NCI-H2196 treated with DMSO at 0.1 percent for 48 hours (cell line): Measurements from ENCODE around the gene RNF31.
"Not testable (repeated sequence)": the region's sequence is repeated elsewhere in the genome, so short reads cannot be mapped to it uniquely, and the experiment has no call there.

Source experiments
- DNase-seq: peaks from one replicate; lab custom pipeline; 2025; ENCODE audit not compliant: unreplicated experiment; lab: John Stamatoyannopoulos, UW

Gene RNF31

DNA sequence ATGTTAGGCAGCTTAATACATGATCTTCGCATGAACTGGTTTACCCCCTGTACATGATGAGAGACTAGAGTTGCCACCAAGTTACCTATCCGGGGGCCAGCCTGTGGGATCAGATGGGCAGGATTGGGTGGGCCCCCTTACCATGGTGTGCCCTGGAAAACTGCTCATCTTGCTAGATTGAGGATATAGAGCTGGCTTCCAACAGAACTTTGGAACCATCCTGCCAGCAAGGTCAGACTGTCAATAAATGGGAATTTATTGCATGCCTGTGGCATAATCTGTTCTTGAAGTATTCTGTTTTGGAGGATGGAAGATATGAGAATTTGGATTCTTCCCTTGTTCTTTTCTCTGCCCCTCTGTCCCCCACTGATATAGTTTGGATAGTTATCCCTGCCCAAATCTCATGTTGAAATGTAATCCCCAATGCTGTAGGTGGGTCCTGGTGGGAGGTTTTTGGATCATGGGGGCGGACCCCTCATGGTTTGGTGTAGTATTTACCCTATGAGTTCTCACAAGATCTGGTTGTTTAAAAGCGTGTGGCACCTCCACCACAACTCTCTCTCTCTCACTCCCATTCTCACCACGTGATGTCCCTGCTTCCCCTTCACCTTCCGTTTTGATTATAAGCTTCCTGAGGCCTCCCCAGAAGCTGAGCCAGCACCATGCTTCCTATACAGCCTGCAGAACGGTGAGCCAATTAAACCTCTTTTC is 51.7 kb downstream of the RNF31 start:
- no peak for DNase-seq

DNA sequence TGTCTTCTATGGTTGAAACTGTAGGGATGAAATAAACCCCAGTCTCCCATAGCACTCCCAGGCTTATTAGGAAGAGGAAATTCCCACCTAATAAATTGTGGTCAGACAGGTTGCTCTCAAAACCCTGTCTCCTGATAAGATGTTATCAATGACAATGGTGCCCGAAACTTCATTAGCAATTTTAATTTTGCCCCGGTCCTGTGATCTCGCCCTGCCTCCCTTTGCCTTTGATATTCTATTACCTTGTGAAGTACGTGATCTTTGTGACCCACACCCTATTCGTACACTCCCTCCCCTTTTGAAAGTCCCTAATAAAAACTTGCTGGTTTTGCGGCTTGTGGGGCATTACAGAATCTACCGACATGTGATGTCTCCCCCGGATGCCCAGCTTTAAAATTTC is 55.2 kb downstream of the RNF31 start:
- DNase-seq, result not testable (repeated sequence)

DNA sequence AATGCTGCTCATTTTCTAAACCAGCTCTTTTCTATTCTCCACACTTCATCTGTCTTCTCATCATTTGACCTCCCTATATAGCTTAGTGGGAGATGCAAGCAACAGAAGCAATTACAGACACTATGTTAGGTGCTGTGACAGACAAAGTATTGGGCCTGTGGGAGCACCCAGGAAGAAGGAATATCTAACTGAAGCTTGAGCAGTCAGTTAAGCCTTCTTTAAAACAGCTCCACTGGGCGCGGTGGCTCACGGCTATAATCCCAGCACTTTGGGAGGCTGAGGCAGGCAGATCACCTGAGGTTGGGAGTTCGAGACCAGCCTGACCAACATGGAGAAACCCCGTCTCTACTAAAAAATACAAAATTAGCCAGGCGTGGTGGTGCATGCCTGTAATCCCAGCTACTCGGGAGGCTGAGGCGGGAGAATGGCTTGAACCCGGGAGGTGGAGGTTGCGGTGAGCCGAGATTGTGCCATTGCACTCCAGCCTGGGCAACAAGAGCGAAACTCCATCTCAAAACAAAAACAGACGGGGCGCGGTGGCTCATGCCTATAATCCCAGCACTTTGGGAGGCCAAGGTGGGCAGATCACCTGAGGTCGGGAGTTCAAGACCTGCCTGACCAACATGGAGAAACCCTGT is 56.1 kb downstream of the RNF31 start:
- not testable (repeated sequence) for DNase-seq

DNA sequence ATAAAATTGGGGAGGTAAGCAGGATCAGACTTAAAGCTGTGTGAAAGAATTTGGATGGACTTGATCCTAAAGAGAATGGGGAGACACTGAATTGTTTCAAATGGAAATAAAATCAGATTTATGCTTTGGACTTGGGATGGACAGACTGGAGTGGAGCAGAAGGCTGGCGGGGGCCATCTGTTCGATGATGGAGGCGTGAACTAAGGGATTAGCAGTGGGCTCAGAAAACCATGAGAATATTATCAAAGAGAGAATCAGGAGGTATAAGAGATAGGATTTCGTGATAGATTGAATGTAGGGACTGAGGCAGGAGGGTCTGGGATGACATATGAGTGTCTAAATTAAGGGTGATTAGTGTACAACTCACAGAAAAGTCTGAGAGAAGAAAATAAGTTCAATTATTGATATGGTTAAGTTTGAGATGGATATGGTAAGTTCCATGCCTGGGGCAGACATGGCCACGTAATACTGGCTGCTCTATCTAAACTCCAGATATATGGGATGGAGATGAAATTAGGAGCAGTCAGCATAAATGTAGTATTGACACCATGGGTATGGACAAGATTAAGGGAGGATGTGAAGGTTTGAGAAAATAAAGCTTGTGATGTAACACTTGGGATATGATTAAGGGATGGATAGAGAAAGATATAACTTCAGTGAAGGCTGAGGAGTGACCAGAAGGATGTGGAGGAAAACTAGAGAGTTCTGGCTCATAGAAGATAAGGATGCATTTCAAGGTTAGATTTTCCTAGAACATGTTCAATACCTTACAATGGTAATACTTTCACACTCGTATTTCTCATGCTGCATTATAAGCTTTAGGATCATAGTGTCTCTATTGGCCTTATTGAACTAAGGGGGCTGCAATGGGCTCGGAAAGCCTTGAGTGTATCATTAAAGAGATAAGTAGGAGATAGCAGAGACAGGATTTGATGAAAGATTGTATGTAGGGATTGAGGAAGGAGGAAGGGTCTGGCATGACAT is 57.2 kb downstream of the RNF31 start:
- no peak for DNase-seq

DNA sequence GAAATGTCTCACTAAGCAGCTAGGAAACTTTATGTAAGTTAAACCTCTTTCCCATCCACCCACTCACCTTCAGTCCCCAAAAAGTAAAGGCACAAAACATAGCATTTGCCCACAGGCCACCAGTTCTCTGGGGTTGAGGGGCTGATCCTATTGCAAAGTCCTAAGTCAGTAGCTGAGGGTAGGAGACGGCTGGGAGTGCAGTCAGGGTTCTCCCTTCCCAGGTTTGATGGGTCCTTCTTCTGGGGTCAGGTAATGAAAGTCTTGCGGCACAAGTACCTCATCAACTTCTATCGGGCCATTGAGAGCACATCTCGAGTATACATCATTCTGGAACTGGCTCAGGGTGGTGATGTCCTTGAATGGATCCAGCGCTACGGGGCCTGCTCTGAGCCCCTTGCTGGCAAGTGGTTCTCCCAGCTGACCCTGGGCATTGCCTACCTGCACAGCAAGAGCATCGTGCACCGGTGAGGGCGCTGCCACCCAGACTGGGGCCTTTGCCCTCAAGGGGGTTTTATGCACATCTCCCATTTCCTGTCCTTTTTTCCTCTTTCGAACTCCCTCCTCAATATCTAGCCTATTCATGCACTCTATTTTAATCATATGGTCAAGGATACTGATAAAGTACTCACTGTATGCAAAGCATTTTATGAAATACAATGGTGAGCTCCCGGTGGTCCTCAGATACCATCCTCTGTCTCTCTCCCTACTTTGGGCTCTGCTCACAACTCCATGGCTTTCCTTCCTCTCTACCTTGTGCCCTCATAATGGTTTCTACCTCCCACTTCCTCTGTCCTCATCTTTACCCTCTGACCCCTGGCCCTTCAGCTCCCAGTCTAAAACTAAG is 59.2 kb downstream of the RNF31 start:
- no peak for DNase-seq

DNA sequence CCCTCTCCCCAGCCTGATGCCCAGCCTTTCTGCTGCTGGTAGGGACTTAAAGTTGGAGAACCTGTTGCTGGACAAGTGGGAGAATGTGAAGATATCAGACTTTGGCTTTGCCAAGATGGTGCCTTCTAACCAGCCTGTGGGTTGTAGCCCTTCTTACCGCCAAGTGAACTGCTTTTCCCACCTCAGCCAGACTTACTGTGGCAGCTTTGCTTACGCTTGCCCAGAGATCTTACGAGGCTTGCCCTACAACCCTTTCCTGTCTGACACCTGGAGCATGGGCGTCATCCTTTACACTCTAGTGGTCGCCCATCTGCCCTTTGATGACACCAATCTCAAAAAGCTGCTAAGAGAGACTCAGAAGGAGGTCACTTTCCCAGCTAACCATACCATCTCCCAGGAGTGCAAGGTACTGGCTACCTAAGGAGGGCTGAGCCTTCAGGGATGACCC is 59.8 kb downstream of the RNF31 start:
- no peak for DNase-seq

DNA sequence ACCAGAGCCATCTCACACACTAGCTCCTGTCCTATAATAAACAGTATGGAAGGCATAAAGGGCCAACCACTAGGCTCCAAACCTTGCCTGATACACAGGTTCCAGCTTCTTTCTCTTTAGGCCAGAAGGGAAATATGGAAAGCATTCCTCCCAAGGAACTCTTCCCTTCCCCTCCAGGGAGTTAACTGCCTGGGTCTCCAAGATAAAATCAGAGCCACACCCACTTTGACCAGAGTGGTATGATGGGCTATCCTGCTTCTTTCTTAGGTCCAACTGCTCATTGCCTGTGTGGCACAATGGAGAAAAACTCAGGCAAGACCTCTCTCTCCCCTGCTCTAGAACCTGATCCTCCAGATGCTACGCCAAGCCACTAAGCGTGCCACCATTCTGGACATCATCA is 60.3 kb downstream of the RNF31 start:
- no peak for DNase-seq
